ENCODE results near the gene C2CD2. TPM values are rescaled to one million over a fixed set of nuclear protein-coding genes. Genes with fewer than 3 reads are reported as not detected.

The C2CD2 gene
- total RNA-seq, 1 donor from 2014 or later: 45.0 TPM

- H3K9me3 ChIP-seq: no peaks in the 10 kb centered on the region
- H3K27me3 ChIP-seq: no peaks in the 10 kb centered on the region
- H3K36me3 ChIP-seq: peaks cover 65 to 90% of the 10 kb centered on the region in 2 donors
- DNase-seq (ENCODE audit: low spot score in 2 of 2): no peak
- intact Hi-C loops (cut with DNase I): no loop called here
- no peak overlapping the region for H3K27ac ChIP-seq
- H3K4me3 ChIP-seq: no peak overlapping the region
- H3K4me1 ChIP-seq: no peaks in the 10 kb centered on the region
- TF ChIP-seq CTCF (IDR thresholded peaks at IDR 0.05): no peak
Observed at GRCh38 chr21:41914358-41914757, 39.5 kb downstream of the C2CD2 start.

DNA sequence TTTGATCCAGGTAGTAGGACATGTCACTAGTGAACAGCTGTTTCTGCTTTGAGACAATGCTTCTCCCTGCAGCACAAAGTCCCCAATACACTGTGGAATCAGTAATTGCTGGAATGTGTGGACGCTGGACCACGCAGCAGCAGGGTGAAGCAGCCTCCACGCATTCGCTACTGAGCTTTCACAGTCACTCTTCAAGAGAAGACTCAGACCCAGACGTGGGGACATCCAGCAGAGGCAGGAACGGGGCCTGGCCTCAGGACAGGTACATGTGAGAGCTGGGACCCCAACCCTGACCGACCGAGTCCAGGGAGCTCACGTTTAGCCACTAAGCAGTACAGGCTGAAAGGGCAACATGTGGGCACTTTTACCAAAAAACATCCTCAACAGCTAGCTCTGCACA lies 40.6 kb downstream of the C2CD2 start:
- peaks cover 67 to 94% of the 10 kb centered on the region in 2 donors for H3K36me3 ChIP-seq

DNA sequence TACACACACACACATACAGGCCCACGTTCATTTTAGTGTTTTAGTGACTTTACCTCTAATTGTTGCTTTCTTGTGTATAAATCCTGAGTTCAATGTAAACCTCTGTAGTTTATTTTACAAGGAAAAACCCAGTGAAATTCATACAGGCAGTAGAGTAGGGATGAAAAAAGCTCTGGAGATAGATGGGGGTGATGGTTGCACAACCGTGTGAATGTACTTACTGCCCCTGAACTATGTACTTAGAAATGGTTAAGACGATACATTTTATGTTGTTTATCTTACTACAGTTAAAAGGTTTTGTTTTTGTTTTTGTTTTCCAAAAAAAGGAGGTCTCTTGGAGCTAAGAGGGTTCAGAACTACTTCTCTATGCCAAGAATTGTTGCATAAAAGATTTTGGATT lies 45.0 kb downstream of the C2CD2 start:
- intact Hi-C loops (cut with DNase I): no loop called here
- H3K27ac ChIP-seq: no peak overlapping the region
- no peak for DNase-seq (ENCODE audit: low spot score in 2 of 2)
- TF ChIP-seq CTCF (IDR thresholded peaks at IDR 0.05): no peak
- H3K9me3 ChIP-seq: no peaks in the 10 kb centered on the region
- H3K36me3 ChIP-seq: peaks cover 55 to 95% of the 10 kb centered on the region in 2 donors
- no peaks in the 10 kb centered on the region for H3K27me3 ChIP-seq
- H3K4me1 ChIP-seq: no peaks in the 10 kb centered on the region
- no peak overlapping the region for H3K4me3 ChIP-seq

More for the DNA sequence above, 40.6 kb downstream of the C2CD2 start:
- no peak overlapping the region for H3K4me3 ChIP-seq
- H3K27me3 ChIP-seq: no peaks in the 10 kb centered on the region
- no peak for TF ChIP-seq CTCF (IDR thresholded peaks at IDR 0.05)
- H3K27ac ChIP-seq: no peak overlapping the region
- H3K9me3 ChIP-seq: no peaks in the 10 kb centered on the region
- DNase-seq (ENCODE audit: low spot score in 2 of 2): no peak
- no peaks in the 10 kb centered on the region for H3K4me1 ChIP-seq
- intact Hi-C loops (cut with DNase I): no loop called here

DNA sequence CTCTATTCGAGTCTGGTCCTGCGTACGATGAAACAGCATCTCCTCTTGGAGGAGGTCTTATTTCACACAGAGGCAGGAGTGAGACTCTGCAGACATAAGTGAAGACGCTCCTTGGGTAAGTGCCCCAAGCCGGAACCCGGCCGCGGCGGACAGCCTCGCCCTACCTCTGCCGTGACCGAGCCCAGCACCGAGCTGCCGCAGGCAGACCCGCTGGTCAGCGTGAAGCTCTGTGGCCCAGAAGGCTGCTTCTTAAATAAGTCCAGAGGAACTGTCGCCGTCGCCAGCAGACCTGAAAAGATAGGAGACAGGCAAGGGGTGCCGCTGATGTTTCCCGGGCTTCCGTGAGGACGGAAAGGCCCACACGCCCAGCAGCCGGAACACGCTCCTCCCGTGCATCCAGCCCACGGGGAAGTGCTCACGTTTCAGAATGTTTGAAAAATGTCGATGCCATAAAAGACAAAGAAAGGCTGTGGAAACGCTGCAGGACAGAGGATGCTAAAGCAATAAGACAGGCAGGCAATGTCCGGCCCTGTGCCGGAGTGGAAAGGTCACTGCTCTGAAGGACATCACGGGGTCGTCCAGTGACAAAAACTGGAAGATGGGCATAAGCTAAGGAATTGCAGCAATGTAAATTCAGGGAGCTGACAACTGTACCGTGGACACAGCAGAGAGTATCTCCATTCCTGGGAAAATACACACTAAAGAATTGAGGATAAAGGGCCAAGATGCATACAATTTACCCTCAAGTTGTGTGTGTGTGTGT lies 46.1 kb downstream of the C2CD2 start:
- H3K36me3 ChIP-seq: peaks cover 47 to 89% of the 10 kb centered on the region in 2 donors
- no peak overlapping the region for H3K4me3 ChIP-seq
- no peaks in the 10 kb centered on the region for H3K9me3 ChIP-seq
- no peak for TF ChIP-seq CTCF (IDR thresholded peaks at IDR 0.05)
- DNase-seq (ENCODE audit: low spot score in 2 of 2): no peak
- no peak overlapping the region for H3K27ac ChIP-seq
- no peaks in the 10 kb centered on the region for H3K27me3 ChIP-seq
- H3K4me1 ChIP-seq: no peaks in the 10 kb centered on the region
- intact Hi-C loops (cut with DNase I): no loop called here

DNA sequence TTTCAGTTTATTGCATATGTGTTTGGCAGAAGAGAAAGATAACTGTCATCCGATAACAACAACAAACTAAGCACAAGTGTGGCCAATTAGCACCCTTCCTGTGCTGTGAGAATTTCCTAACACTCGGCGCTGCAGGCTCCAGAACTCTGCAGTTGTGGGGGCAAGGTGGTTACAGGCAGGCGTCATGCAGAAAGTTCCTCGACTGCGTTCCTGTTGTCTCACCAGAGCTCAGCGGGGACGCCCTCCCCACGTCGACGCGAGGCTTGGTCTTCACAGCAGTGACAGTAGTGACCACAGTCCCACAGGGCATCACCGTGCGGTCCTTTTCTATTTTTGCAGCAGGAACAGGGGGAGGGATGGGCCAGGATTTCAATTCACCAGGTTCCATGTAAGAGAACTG lies 47.0 kb downstream of the C2CD2 start:
- intact Hi-C loops (cut with DNase I): no loop called here
- H3K4me1 ChIP-seq: no peaks in the 10 kb centered on the region
- no peak overlapping the region for H3K27ac ChIP-seq
- H3K4me3 ChIP-seq: no peak overlapping the region
- no peaks in the 10 kb centered on the region for H3K9me3 ChIP-seq
- TF ChIP-seq CTCF (IDR thresholded peaks at IDR 0.05): no peak
- H3K36me3 ChIP-seq: peaks cover 42 to 83% of the 10 kb centered on the region in 2 donors
- no peak for DNase-seq (ENCODE audit: low spot score in 2 of 2)
- no peaks in the 10 kb centered on the region for H3K27me3 ChIP-seq

Data from ascending aorta (tissue), 2 donors.